Astrocyte (in vitro differentiated cells and primary cell): ENCODE data around the gene RALGPS1. TPM values are rescaled to one million over a fixed set of nuclear protein-coding genes. Genes with fewer than 3 reads are reported as not detected.

Experiments used
- DNase-seq: peaks from one replicate; pipeline ENCODE4 v3.0.0-alpha.2; 2010; ENCODE audit warnings: low read depth
- FAIRE-seq: peaks from 2 replicates; lab custom pipeline; 2011; peaks lifted over from hg19 to GRCh38; lab: Jason Lieb, UNC
- H2AFZ ChIP-seq: 2 replicates; pipeline ENCODE4 v1.6.0; 2012; ENCODE audit warnings: low read depth, low read length, inconsistent platforms
- H3K27ac ChIP-seq: 2 replicates; pipeline ENCODE4 v1.5.1; 2011; ENCODE audit warnings: low read depth, low read length, inconsistent platforms
- H3K27me3 ChIP-seq: 2 replicates; pipeline ENCODE4 v1.6.0; 2011; ENCODE audit warnings: low read length, inconsistent platforms; ENCODE audit not compliant: insufficient read depth
- H3K36me3 ChIP-seq: 2 replicates; pipeline ENCODE4 v1.5.1; 2011; ENCODE audit warnings: low read length, inconsistent platforms; ENCODE audit not compliant: insufficient read depth
- H3K4me1 ChIP-seq: 2 replicates; pipeline ENCODE4 v1.5.1; 2011; ENCODE audit warnings: low read length, inconsistent platforms; ENCODE audit not compliant: insufficient read depth
- H3K4me2 ChIP-seq: 2 replicates; pipeline ENCODE4 v1.6.0; 2012; ENCODE audit warnings: low read length, inconsistent platforms
- H3K4me3 ChIP-seq: 2 replicates; pipeline ENCODE4 v1.5.1; 2011; ENCODE audit warnings: low read depth, mild to moderate bottlenecking, low read length, inconsistent platforms; ENCODE audit not compliant: insufficient read depth
- H3K79me2 ChIP-seq: 2 replicates; pipeline ENCODE4 v1.6.0; 2012; ENCODE audit warnings: mild to moderate bottlenecking, low read length, inconsistent platforms; ENCODE audit not compliant: insufficient read depth
- H3K9ac ChIP-seq: 2 replicates; pipeline ENCODE4 v1.6.0; 2012; ENCODE audit warnings: mild to moderate bottlenecking, low read length, inconsistent platforms
- H3K9me3 ChIP-seq: 2 replicates; pipeline ENCODE4 v1.5.1; 2012; ENCODE audit warnings: low read depth, mild to moderate bottlenecking, low read length, inconsistent platforms; ENCODE audit not compliant: insufficient read depth
- H4K20me1 ChIP-seq: 2 replicates; pipeline ENCODE4 v1.6.0; 2012; ENCODE audit warnings: low read length, inconsistent platforms; ENCODE audit not compliant: insufficient read depth
- H3K27ac Mint-ChIP-seq: one replicate; pipeline ENCODE4 v1.8.0; 2021; ENCODE audit warnings: mild to moderate bottlenecking, mixed read lengths; ENCODE audit not compliant: unreplicated experiment
- H3K27me3 Mint-ChIP-seq: one replicate; pipeline ENCODE4 v1.8.0; 2021; ENCODE audit warnings: low read depth, mixed read lengths; ENCODE audit not compliant: unreplicated experiment
- H3K36me3 Mint-ChIP-seq: one replicate; pipeline ENCODE4 v1.8.0; 2021; ENCODE audit warnings: low read depth, mixed read lengths; ENCODE audit not compliant: unreplicated experiment
- H3K4me1 Mint-ChIP-seq: one replicate; pipeline ENCODE4 v1.8.0; 2021; ENCODE audit warnings: low read depth, mixed read lengths; ENCODE audit not compliant: unreplicated experiment
- H3K4me3 Mint-ChIP-seq: one replicate; pipeline ENCODE4 v1.8.0; 2021; ENCODE audit warnings: mild to moderate bottlenecking, moderate library complexity, mixed read lengths; ENCODE audit not compliant: unreplicated experiment
- H3K9me3 Mint-ChIP-seq: one replicate; pipeline ENCODE4 v1.8.0; 2021; ENCODE audit warnings: mild to moderate bottlenecking, mixed read lengths; ENCODE audit not compliant: unreplicated experiment
- EZH2 ChIP-seq: IDR thresholded peaks from 2 replicates; pipeline ENCODE4 v1.6.1; 2012; ENCODE audit warnings: mild to moderate bottlenecking, low read length, inconsistent platforms; ENCODE audit not compliant: insufficient read depth
- total RNA-seq: library from RNA; stranded (reverse); gene quantifications from 2 replicates; pipeline ENCODE4 v1.2.1, GENCODE V29; 2021
- TF ChIP-seq, protein P1 (sequence below): IDR thresholded peaks from 2 replicates; pipeline ENCODE4 v1.5.1; 2011; ENCODE audit warnings: low read depth, mild to moderate bottlenecking, inconsistent platforms, low read length, moderate library complexity; ENCODE audit not compliant: insufficient read depth

RALGPS1 gene
- total RNA-seq, 1 donor from 2014 or later: 2.8 TPM

- Histone ChIP-seq H3K27me3 (peaks cover 18% of the 10 kb centered on the region), H3K9ac (no peak overlapping the region), H2AFZ (no peak overlapping the region), H3K4me3 (no peak overlapping the region), H3K27ac (no peak overlapping the region), H4K20me1 (no peaks in the 10 kb centered on the region), H3K4me2 (no peak overlapping the region), H3K4me1 (no peaks in the 10 kb centered on the region), H3K36me3 (no peaks in the 10 kb centered on the region), H3K9me3 (no peaks in the 10 kb centered on the region), H3K79me2 (no peaks in the 10 kb centered on the region)
- TF ChIP-seq, protein P1, sequence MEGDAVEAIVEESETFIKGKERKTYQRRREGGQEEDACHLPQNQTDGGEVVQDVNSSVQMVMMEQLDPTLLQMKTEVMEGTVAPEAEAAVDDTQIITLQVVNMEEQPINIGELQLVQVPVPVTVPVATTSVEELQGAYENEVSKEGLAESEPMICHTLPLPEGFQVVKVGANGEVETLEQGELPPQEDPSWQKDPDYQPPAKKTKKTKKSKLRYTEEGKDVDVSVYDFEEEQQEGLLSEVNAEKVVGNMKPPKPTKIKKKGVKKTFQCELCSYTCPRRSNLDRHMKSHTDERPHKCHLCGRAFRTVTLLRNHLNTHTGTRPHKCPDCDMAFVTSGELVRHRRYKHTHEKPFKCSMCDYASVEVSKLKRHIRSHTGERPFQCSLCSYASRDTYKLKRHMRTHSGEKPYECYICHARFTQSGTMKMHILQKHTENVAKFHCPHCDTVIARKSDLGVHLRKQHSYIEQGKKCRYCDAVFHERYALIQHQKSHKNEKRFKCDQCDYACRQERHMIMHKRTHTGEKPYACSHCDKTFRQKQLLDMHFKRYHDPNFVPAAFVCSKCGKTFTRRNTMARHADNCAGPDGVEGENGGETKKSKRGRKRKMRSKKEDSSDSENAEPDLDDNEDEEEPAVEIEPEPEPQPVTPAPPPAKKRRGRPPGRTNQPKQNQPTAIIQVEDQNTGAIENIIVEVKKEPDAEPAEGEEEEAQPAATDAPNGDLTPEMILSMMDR: no peak
- no peak for TF ChIP-seq EZH2
- no peak overlapping the region for H3K27ac Mint-ChIP-seq
- H3K4me3 Mint-ChIP-seq: no peak overlapping the region
- FAIRE-seq (no peak), DNase-seq (no peak)
- peaks cover 2% of the 10 kb centered on the region for H3K9me3 Mint-ChIP-seq
- peaks cover 13% of the 10 kb centered on the region for H3K4me1 Mint-ChIP-seq
- peaks cover 4% of the 10 kb centered on the region for H3K36me3 Mint-ChIP-seq
- peaks cover 22% of the 10 kb centered on the region for H3K27me3 Mint-ChIP-seq
Observed at GRCh38 chr9:127211983-127212382, 297.4 kb downstream of the RALGPS1 start.

- peaks cover 13% of the 10 kb centered on the region for H3K4me1 Mint-ChIP-seq
- Histone ChIP-seq H3K4me2 (no peak overlapping the region), H2AFZ (no peak overlapping the region), H3K79me2 (no peaks in the 10 kb centered on the region), H3K9me3 (no peaks in the 10 kb centered on the region), H3K27ac (no peak overlapping the region), H3K9ac (no peak overlapping the region), H3K27me3 (peaks cover 18% of the 10 kb centered on the region), H4K20me1 (no peaks in the 10 kb centered on the region), H3K4me3 (no peak overlapping the region), H3K4me1 (no peaks in the 10 kb centered on the region), H3K36me3 (no peaks in the 10 kb centered on the region)
- peaks cover 24% of the 10 kb centered on the region for H3K27me3 Mint-ChIP-seq
- DNase-seq: no peak
- H3K9me3 Mint-ChIP-seq: peaks cover 2% of the 10 kb centered on the region
- peaks cover 4% of the 10 kb centered on the region for H3K36me3 Mint-ChIP-seq
- TF ChIP-seq, protein P1: no peak
- no peak for TF ChIP-seq EZH2
- H3K4me3 Mint-ChIP-seq: no peak overlapping the region
- no peak overlapping the region for H3K27ac Mint-ChIP-seq
- no peak for FAIRE-seq
Observed at GRCh38 chr9:127212453-127212852, 297.9 kb downstream of the RALGPS1 start.

DNA sequence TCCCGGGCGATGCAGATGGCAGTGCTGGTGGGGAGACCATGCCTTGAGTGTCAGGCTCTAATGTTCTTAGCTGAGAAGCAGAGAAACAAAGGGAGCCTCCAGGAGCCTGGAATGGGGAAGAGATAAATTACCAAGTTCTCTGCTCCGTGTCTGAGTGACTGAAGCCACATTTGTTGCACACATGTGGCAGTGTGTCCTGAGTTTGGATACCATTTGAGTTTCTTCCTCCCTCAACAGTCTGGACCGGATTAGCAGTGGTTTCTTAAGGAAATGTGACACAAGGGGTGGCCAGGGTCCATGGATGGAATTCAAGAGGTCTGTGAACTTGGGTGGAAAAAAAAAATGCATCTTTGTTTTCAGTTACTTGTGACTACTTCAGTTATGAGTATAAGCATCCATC is 299.3 kb downstream of the RALGPS1 start:
- Histone ChIP-seq H3K27ac (no peak overlapping the region), H4K20me1 (no peaks in the 10 kb centered on the region), H3K4me1 (no peaks in the 10 kb centered on the region), H2AFZ (no peak overlapping the region), H3K4me2 (no peak overlapping the region), H3K27me3 (peaks cover 18% of the 10 kb centered on the region), H3K4me3 (no peak overlapping the region), H3K9ac (no peak overlapping the region), H3K79me2 (no peaks in the 10 kb centered on the region), H3K36me3 (no peaks in the 10 kb centered on the region), H3K9me3 (no peaks in the 10 kb centered on the region)
- peaks cover 32% of the 10 kb centered on the region for H3K27me3 Mint-ChIP-seq
- no peak overlapping the region for H3K27ac Mint-ChIP-seq
- H3K4me3 Mint-ChIP-seq: no peak overlapping the region
- no peak for DNase-seq
- peaks cover 2% of the 10 kb centered on the region for H3K9me3 Mint-ChIP-seq
- TF ChIP-seq EZH2: no peak
- TF ChIP-seq, protein P1: no peak
- no peak for FAIRE-seq
- peaks cover 4% of the 10 kb centered on the region for H3K36me3 Mint-ChIP-seq
- peaks cover 13% of the 10 kb centered on the region for H3K4me1 Mint-ChIP-seq
